SW 1271 (cell line): ENCODE measurements around the gene ITGA2B.
"Not testable (repeated sequence)": the region's sequence is repeated elsewhere in the genome, so short reads cannot be mapped to it uniquely, and the experiment has no call there.

Experiments
- DNase-seq, 2 experiments: peaks; one replicate each; lab custom pipeline; 2025; lab: John Stamatoyannopoulos, UW

The ITGA2B gene

GRCh38 chr17:44368391-44369243 lies 20.8 kb downstream of the ITGA2B start:
- not testable (repeated sequence) for DNase-seq

- DNase-seq: no peak
Measured at GRCh38 chr17:44367231-44367979, 22.0 kb downstream of the ITGA2B start.

GRCh38 chr17:44365051-44365450 lies 24.4 kb downstream of the ITGA2B start:
- DNase-seq: not testable (repeated sequence)

GRCh38 chr17:44363613-44364159 lies 25.8 kb downstream of the ITGA2B start, which contains the start of gene FAM171A2:
TSS of gene FAM171A2 (minus strand) at chr17:44363853. CDS start at chr17:44363714, 139 bp downstream.
- DNase-seq: peak in 1 of 2 experiments; percentile 40

- no peak for DNase-seq
Measured at GRCh38 chr17:44362949-44363612, 26.4 kb downstream of the ITGA2B start.

- no peak for DNase-seq
Measured at GRCh38 chr17:44362459-44362948, 26.9 kb downstream of the ITGA2B start.

GRCh38 chr17:44361292-44362260 lies 27.9 kb downstream of the ITGA2B start:
- DNase-seq: no peak

- no peak for DNase-seq
Measured at GRCh38 chr17:44360826-44361225, 28.6 kb downstream of the ITGA2B start.

GRCh38 chr17:44360144-44360533 lies 29.3 kb downstream of the ITGA2B start:
- no peak for DNase-seq

- no peak for DNase-seq
Measured at GRCh38 chr17:44359458-44360143, 29.8 kb downstream of the ITGA2B start.

GRCh38 chr17:44359006-44359405 lies 30.4 kb downstream of the ITGA2B start:
- DNase-seq: no peak

GRCh38 chr17:44358066-44358465 lies 31.4 kb downstream of the ITGA2B start:
- DNase-seq: no peak

- no peak for DNase-seq
Measured at GRCh38 chr17:44356241-44356640, 33.2 kb downstream of the ITGA2B start.

- DNase-seq: no peak
Measured at GRCh38 chr17:44355642-44356099, 33.8 kb downstream of the ITGA2B start.

GRCh38 chr17:44354582-44355561 lies 34.6 kb downstream of the ITGA2B start:
- DNase-seq: no peak

- DNase-seq: no peak
Measured at GRCh38 chr17:44353672-44354331, 35.6 kb downstream of the ITGA2B start.

GRCh38 chr17:44352828-44353671 lies 36.4 kb downstream of the ITGA2B start:
- no peak for DNase-seq
